BLaER1 (cell line): ENCODE data around the gene PIGU.

Experiments
- H3K27ac ChIP-seq: shearing (Covaris generic); formaldehyde crosslinking; 2 replicates; pipeline ENCODE4 v1.8.1; 2022
- H3K27me3 ChIP-seq: shearing (Covaris generic); formaldehyde crosslinking; 2 replicates; pipeline ENCODE4 v1.8.1; 2022
- H3K36me3 ChIP-seq: shearing (Covaris generic); formaldehyde crosslinking; 2 replicates; pipeline ENCODE4 v1.8.1; 2022
- H3K4me1 ChIP-seq: shearing (Covaris generic); formaldehyde crosslinking; 2 replicates; pipeline ENCODE4 v1.8.1; 2022
- H3K4me2 ChIP-seq: shearing (Covaris generic); formaldehyde crosslinking; 2 replicates; pipeline ENCODE4 v1.8.1; 2022
- H3K4me3 ChIP-seq: shearing (Covaris generic); formaldehyde crosslinking; 2 replicates; pipeline ENCODE4 v1.8.1; 2022
- H3K9ac ChIP-seq: shearing (Covaris generic); formaldehyde crosslinking; 2 replicates; pipeline ENCODE4 v1.8.1; 2022
- H3K9me3 ChIP-seq: shearing (Covaris generic); formaldehyde crosslinking; 2 replicates; pipeline ENCODE4 v1.8.1; 2022
- H4K20me1 ChIP-seq: shearing (Covaris generic); formaldehyde crosslinking; 2 replicates; pipeline ENCODE4 v1.8.1; 2022
- Cebpa-rat ChIP-seq: shearing (Covaris generic); IDR thresholded peaks from 2 replicates; pipeline ENCODE4 v1.8.1; 2022

Gene PIGU

DNA sequence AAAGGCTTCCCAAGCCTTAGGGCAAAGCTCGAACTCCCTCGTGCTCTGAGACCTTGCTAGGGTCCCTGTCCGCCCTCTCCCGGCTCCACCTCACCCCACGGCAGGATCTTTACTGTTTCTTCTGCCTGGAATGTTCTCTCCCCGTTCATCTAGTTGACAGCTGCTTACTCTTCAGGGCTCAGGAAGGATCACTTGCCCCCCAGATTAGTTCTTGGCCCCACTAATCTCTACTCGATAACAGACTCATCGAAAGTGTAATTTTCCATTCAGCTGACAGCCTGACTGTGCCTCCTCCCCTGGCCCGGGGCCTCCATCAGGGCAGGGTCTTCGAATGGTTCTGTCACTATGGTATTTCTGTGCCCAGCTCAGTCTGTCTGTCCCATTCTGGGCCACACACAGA is 115.2 kb downstream of the PIGU start:
- Histone ChIP-seq H3K4me3 (no peak overlapping the region), H3K9ac (no peak overlapping the region), H4K20me1 (0 out of 2 replicates have a peak, but pooled peaks cover 7% of the 10 kb centered on the region), H3K9me3 (no peaks in the 10 kb centered on the region), H3K27ac (no peak overlapping the region), H3K4me1 (no peaks in the 10 kb centered on the region), H3K27me3 (peaks cover 11% of the 10 kb centered on the region; the same call in 1 of the 2 replicates), H3K36me3 (peaks cover 49% of the 10 kb centered on the region), H3K4me2 (no peak overlapping the region)
- no peak for TF ChIP-seq Cebpa-rat

DNA sequence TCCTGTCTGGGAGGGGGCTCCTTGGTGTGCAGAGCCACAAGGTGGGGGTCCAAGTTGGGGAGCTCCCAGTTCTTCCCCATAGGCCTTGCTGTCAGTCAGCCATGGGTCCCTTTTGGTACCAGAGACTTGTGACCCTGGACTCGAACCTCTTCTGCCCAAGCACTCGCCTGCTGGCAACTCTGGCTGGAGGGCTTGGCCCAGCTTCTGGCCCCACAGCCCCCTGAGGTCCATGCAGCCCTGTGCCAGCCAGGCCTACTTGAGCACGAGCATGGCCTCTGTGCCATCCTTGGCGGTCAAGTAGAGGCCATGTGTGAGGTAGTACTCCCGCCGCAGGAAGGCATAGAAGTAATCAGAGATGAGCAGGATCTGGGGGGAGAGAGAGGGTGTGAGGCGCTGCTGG is 116.3 kb downstream of the PIGU start:
- H3K9ac ChIP-seq = no peak overlapping the region
- no peak overlapping the region for H3K4me2 ChIP-seq
- H3K27ac ChIP-seq = no peak overlapping the region
- H3K9me3 ChIP-seq = no peaks in the 10 kb centered on the region
- H3K4me3 ChIP-seq = no peak overlapping the region
- H3K36me3 ChIP-seq = peaks cover 39% of the 10 kb centered on the region
- peaks cover 11% of the 10 kb centered on the region; the same call in 1 of the 2 replicates for H3K27me3 ChIP-seq
- TF ChIP-seq Cebpa-rat = no peak
- 0 out of 2 replicates have a peak, but pooled peaks cover 7% of the 10 kb centered on the region for H4K20me1 ChIP-seq
- H3K4me1 ChIP-seq = no peaks in the 10 kb centered on the region

DNA sequence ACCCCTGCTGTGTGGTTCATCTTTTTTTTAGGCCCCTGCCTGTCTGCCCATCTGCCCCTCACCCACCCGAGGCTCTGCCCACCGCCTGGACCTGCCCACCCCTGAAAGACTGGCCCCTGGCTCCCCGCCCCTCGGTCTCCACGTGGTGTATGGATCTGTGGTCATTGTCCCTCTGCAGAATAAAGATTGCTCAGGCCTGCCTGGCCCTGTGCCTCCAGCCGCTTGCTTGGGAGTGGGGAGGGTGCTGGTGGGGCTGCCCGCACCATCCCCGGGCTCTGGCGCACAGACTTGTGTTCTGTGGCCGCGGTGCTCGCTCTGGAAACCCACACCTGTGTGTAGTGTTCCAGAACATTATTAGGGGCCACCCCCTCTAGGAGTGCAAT is 116.8 kb downstream of the PIGU start:
- no peak overlapping the region for H3K4me2 ChIP-seq
- no peak for TF ChIP-seq Cebpa-rat
- no peaks in the 10 kb centered on the region for H3K4me1 ChIP-seq
- H3K9me3 ChIP-seq = no peaks in the 10 kb centered on the region
- H3K9ac ChIP-seq = no peak overlapping the region
- 0 out of 2 replicates have a peak, but pooled peaks cover 7% of the 10 kb centered on the region for H4K20me1 ChIP-seq
- peaks cover 36% of the 10 kb centered on the region for H3K36me3 ChIP-seq
- no peak overlapping the region for H3K4me3 ChIP-seq
- H3K27ac ChIP-seq = no peak overlapping the region
- peaks cover 11% of the 10 kb centered on the region; the same call in 1 of the 2 replicates for H3K27me3 ChIP-seq

DNA sequence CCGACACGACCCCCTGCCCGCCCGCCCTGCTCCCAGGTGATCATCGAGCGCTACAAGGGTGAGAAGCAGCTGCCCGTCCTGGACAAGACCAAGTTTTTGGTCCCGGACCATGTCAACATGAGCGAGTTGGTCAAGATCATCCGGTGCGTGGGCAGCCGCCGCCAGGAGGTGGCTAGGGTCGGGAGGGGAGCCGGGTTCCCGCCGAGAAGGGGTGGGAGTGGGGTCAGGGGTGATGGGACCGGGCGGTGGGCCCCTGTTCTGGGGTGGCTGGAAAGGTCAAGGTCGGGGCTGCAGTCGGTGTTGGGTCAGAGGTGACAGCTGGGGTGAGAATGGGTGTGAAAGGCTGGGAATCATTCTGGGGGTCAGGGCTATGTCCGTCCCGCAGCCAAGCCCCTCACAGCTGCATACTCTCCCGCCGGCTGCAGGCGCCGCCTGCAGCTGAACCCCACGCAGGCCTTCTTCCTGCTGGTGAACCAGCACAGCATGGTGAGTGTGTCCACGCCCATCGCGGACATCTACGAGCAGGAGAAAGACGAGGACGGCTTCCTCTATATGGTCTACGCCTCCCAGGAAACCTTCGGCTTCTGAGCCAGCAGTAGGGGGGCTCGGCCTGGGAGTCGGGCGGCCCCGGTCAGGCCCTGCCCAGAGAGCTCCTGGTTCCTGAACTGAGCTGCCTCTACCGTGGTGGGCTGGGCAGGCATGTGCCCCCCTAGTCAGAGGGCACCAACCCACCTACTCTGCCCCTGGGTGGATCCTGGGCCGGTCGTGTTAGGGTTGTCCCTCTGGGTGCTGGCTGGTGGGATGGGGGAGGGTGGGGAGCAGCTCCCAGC is 117.4 kb downstream of the PIGU start:
- Histone ChIP-seq H3K27ac (no peak overlapping the region), H3K9ac (no peak overlapping the region), H4K20me1 (0 out of 2 replicates have a peak, but pooled peaks cover 7% of the 10 kb centered on the region), H3K4me1 (no peaks in the 10 kb centered on the region), H3K9me3 (no peaks in the 10 kb centered on the region), H3K36me3 (peaks cover 30% of the 10 kb centered on the region), H3K4me3 (no peak overlapping the region), H3K27me3 (peaks cover 11% of the 10 kb centered on the region; the same call in 1 of the 2 replicates), H3K4me2 (no peak overlapping the region)
- TF ChIP-seq Cebpa-rat = no peak

DNA sequence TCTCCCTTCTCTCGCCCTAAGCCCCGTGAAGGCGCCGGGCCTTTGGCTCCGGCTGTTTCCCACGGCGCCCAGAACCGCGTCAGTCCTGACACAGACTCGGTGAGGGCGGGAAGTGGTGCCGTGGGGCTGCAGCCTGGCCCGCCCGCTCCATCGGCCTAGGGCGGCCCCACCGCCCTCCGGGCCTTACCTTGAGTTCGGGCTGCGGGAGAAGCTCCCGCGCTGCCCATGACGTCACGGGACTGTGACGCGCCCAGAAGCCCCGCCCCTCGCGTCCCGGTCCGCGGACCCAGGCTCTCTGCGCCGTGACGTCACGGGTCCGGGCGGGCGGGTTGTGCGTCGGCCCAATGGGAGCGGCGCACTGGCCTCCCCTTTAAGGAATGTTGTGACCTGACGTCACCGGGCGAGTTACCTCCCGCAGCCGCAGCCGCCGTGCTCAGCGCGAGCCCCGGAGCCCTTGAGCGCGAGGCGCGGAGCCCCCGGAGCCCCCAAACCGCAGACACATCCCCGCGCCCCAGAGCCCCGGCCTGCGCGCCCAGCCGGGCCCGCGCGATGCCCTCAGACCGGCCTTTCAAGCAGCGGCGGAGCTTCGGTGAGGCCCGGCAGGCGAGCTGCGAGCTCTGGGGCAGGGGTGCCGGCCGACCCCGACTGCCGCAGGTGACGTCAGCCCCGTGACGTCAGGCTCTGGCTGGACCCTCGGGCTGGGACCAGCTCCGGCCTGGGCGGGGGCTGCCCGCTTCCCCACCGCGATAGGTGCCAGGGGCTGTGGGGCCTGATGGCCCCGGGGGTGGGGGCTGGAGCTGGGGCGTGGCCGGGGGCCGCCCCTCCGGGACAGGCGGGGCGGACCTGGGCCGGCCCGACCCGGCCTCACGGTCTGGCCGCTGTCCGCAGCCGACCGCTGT is 118.3 kb downstream of the PIGU start, which contains the start of gene MAP1LC3A:
Gene MAP1LC3A, plus strand, starts transcription at position 399 of the 899 bp plus-strand sequence. Its CDS starts 151 bp downstream, at position 550.
- Histone ChIP-seq H3K27ac (no peak within 1 kb of the TSS), H3K36me3 (peaks cover 30% of the 10 kb centered on the region), H3K9ac (peak within 1 kb of the TSS; percentile 68; the same call in 1 of the 2 replicates), H3K9me3 (no peaks in the 10 kb centered on the region), H3K27me3 (peaks cover 11% of the 10 kb centered on the region; the same call in 1 of the 2 replicates), H3K4me3 (peak within 1 kb of the TSS; percentile 56), H3K4me1 (no peaks in the 10 kb centered on the region), H3K4me2 (peak within 1 kb of the TSS; percentile 73), H4K20me1 (0 out of 2 replicates have a peak, but pooled peaks cover 7% of the 10 kb centered on the region)
- TF ChIP-seq Cebpa-rat = no peak

DNA sequence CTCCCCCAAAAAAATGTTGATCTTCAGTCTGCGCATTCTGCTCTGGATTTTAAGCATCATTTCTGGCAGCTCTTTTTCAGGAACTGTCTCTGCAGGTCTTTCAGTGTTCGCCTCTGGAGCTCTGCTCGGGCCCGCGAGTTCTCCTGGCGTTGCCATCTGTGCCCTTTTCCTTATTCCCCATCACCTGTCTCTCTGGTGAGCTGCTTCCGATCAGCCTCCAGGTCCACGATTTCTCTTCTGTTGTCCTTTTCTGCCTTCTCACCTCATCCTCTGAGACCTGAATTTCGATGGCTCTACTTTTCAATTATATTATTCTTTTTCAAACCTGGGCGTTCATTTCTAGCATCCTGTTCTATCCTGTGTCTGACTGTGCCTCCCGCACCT is 119.0 kb downstream of the PIGU start:
- Histone ChIP-seq H3K4me3 (peak overlapping the region; percentile 56), H3K4me1 (no peaks in the 10 kb centered on the region), H3K9ac (peak overlapping the region; percentile 68; the same call in 1 of the 2 replicates), H3K36me3 (peaks cover 30% of the 10 kb centered on the region), H3K27me3 (peaks cover 11% of the 10 kb centered on the region; the same call in 1 of the 2 replicates), H3K27ac (no peak overlapping the region), H3K4me2 (peak overlapping the region; percentile 73), H4K20me1 (0 out of 2 replicates have a peak, but pooled peaks cover 7% of the 10 kb centered on the region), H3K9me3 (no peaks in the 10 kb centered on the region)
- no peak for TF ChIP-seq Cebpa-rat

DNA sequence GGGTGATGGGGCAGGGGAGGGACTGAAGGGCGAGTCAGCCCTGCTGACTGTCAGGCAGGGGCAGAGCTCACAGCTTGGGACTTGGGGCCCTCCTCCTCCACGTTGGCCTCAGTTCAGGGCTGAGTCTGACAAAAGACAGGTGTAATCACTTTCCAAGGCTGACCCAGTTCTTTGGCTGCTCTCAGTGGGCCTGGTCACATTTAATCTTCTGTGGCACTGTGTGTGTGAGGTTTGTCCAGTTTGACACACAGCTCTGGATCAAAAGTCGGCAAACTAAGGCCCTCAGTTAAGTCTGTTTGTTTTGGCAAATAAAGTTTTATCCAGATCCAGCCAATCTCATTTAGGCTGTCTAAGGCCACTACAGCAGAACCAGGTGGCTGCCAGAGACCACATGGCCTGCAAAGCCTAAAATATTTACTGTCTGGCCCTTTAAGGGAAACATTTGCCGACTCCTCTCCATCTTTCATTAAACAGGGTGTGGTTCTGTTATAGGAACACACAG is 123.5 kb downstream of the PIGU start:
- TF ChIP-seq Cebpa-rat = no peak
- Histone ChIP-seq H3K4me3 (no peak overlapping the region), H3K9ac (no peak overlapping the region), H3K4me2 (no peak overlapping the region), H4K20me1 (no peaks in the 10 kb centered on the region), H3K27ac (no peak overlapping the region), H3K27me3 (peaks cover 6% of the 10 kb centered on the region; the same call in 1 of the 2 replicates), H3K36me3 (no peaks in the 10 kb centered on the region), H3K9me3 (no peaks in the 10 kb centered on the region), H3K4me1 (no peaks in the 10 kb centered on the region)

DNA sequence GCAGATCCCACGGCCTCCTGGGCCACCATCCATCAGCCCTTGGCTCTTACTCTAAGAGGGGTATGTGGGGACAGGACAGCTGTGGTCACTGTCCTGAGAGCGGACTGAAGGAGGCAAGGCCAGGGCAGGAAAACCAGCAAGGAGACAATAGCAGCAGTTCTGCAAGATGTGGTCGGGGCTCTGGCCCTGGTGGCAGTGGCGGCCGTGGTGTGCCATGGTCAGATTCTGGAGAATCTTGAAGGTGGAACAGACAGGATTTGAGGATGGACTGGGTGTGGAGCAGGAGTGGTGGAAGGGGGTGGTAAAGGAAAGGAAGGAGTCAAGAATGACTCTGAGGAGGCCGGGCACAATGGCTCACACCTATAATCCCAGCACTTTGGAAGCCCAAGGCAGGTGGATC is 124.3 kb downstream of the PIGU start:
- Histone ChIP-seq H4K20me1 (no peaks in the 10 kb centered on the region), H3K27ac (no peak overlapping the region), H3K4me2 (no peak overlapping the region), H3K9me3 (no peaks in the 10 kb centered on the region), H3K9ac (no peak overlapping the region), H3K36me3 (no peaks in the 10 kb centered on the region), H3K4me1 (no peaks in the 10 kb centered on the region), H3K4me3 (no peak overlapping the region), H3K27me3 (no peaks in the 10 kb centered on the region)
- TF ChIP-seq Cebpa-rat = no peak

DNA sequence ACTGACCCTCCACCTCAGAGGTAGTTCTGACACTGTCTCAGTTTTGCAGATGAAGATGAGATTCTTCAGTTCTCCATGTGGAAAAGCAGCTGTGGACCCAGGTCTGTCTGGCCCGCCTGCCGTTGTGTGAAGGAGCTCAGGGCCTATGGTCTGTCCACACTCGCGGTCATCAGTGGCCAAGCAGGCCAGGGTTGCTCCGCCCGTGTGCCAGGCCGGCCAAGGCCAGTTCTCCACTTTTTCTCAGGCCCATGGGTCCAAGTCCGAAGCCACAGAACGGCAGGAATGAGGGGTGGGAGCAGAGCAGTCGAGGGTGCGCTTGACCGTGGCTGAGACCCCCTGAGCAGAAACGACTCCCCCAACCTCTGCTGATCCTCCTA is 127.0 kb downstream of the PIGU start:
- no peak overlapping the region for H3K4me3 ChIP-seq
- no peaks in the 10 kb centered on the region for H3K4me1 ChIP-seq
- H3K9me3 ChIP-seq = no peaks in the 10 kb centered on the region
- no peak overlapping the region for H3K4me2 ChIP-seq
- H3K27me3 ChIP-seq = no peaks in the 10 kb centered on the region
- H3K36me3 ChIP-seq = no peaks in the 10 kb centered on the region
- H4K20me1 ChIP-seq = no peaks in the 10 kb centered on the region
- H3K9ac ChIP-seq = no peak overlapping the region
- no peak overlapping the region for H3K27ac ChIP-seq
- TF ChIP-seq Cebpa-rat = no peak
